Stimulated activated CD4-positive, alpha-beta T cell treated with anti-CD3 and anti-CD28 coated beads, Interleukin-1b, Interleukin-23, amount 100 ng/mL, for 24 hours (primary cell): ENCODE data around the gene GPR137C.
A peak's percentile ranks its signal among the peaks of the same experiment; 100 is the strongest.
"Not testable (repeated sequence)": the region's sequence is repeated elsewhere in the genome, so short reads cannot be mapped to it uniquely, and the experiment has no call there.

Experiments used
- DNase-seq, 4 experiments: peaks; one replicate each; pipeline ENCODE4 v3.0.0-alpha.2; 2020; ENCODE audit warnings: low read depth in 4 of 4, low spot score in 1 of 4

GPR137C gene

DNA sequence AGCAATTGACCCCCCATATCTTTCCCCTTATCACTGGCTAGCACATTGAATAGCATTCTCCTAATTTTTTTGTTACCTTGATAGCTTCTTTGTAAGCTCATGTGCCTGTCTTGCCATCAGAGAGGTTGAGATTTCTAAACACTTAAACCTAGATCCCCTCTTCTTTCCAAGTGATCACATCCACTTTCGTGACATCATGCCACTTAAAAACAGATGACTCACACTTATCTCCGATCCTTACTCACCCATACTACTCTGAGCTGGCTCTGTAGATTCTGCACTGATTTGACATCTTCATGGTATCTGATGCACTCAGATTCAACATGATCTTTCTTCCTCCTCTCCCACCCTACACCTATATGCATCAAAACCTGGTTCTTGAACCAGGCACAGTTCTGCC, 10.5 kb downstream of the GPR137C start:
- no peak for DNase-seq

DNA sequence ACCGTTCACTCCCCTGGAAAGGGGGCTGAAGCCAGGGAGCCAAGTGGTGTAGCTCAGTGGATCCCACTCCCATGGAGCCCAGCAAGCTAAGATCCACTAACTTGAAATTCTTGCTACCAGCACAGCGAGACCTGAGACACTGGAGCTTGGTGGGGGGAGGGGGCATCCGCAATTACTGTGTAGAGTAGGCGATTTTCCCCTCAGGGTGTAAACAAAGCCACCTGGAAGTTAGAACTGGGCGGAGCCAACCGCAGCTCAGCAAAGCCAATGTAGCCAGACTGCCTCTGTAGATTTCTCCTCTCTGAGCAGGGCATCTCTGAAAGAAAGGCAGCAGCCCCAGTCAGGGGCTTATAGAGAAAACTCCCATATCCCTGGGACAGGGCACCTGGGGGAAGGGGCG, 15.8 kb downstream of the GPR137C start:
- not testable (repeated sequence) for DNase-seq

DNA sequence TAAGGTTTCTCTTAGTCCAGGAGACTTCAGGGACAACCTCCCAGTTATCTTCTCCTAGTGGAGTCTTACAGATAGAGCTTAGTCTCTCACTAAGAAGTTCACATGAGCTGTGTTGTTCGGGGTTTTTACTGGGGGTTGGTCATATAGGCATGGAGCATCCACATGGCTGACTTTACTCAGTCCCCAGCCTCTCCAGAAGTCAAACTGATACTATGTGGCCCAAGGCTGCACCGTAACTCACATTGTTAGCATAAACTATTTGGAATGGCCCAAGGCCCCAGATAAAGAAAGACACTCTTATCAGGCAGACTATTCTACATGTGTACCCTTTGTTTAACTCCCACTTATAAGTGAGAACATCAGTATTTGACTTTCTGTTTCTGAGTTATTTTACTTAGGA, 23.2 kb downstream of the GPR137C start:
- DNase-seq: no peak

- no peak for DNase-seq
These were observed 30.9 kb downstream of the GPR137C start for GRCh38 chr14:52583544-52583943.

GRCh38 chr14:52589646-52590045, 37.0 kb downstream of the GPR137C start:
- DNase-seq: no peak

- DNase-seq: no peak
These were observed 37.7 kb downstream of the GPR137C start for GRCh38 chr14:52590318-52590717.

GRCh38 chr14:52596320-52596719, 43.7 kb downstream of the GPR137C start:
- DNase-seq: no peak

- no peak for DNase-seq
These were observed 44.2 kb downstream of the GPR137C start for GRCh38 chr14:52596861-52597260.

DNA sequence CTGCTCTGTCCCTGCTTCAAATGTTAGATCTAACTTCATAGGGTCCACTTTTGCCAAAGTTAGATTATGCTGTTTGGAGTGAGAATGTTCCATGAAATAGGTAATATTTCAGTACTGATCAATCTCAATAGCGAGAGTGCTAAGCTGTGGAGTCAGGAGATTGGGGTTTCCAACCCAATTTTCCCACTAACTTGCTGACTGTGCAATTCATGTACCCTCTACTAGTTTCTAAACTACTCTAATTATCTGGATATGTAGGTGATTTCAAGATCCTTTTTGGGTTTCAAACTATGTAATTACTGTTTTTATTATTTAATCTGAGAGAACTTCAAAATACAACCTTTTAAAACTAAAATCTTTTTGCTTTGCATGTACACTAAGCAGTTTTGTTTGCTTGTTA, 45.9 kb downstream of the GPR137C start:
- no peak for DNase-seq

GRCh38 chr14:52599974-52600373, 47.3 kb downstream of the GPR137C start:
- no peak for DNase-seq

DNA sequence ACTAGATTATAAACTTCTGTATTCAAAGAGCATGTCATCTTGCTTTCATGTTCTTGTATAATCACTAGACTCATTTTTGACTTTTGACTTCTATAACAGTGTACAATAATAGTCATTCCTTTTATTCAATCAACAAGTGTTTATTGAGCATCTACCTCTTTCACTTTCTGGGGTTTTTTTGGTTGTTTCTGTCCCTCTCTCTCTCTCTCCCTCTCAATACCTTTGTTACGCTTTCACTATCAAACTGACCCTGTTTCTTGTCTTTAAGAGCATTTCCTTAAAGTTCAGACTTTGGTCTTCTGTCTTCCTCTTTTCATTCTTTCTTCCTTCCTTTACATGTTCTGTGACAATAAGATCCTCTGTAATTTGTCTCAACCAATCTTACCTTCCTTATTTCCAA, 49.5 kb downstream of the GPR137C start:
- no peak for DNase-seq

GRCh38 chr14:52607061-52607460, 54.4 kb downstream of the GPR137C start:
- DNase-seq: no peak

DNA sequence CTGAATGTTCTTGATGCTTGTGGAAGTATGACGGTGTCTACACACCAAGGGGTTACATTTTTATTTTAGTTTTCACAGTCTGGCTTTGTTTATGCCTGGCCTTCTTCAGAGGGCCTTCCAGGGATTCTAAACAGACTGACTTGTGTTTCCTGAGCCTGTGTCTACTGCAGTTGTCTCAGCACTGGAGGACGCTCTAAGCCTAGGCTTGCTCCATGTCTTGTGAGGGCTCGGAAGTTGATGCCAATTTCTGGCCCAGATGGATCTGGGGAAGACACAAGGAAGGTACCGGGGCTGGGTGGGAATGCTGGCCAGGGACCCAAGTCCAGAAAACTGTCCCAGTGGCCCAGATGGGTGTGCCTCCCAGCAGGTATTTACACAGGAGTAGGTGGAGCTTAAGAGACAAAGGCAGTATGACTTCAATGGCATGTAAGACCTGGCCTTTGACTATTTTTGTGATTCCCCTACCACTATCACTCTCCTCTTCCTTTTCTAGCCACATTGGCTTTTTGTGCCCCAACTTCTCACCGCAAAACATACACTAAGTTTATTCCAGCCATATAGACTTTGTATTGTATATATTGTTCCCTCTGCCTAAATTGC, 56.9 kb downstream of the GPR137C start:
- no peak for DNase-seq

GRCh38 chr14:52610187-52610586, 57.6 kb downstream of the GPR137C start:
- DNase-seq: no peak

DNA sequence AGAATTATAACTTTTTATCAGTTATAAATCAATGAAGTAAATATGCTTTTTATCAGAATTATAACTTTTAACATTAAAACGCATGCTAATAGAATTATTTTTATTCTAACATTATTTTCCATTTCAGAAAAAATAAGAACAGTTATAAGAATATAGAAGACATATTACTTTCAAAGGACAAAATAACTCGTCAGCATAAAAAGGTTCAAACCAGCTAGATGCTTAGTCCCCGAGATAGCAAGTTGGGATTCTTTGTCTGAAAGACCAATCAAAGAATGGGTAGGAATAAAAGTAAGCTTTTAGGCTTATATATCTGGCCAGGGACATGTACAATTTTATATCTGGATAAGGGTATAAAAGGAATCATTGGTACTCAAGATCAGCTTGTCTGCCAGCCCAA, 66.0 kb downstream of the GPR137C start:
- no peak for DNase-seq

GRCh38 chr14:52619687-52620086, 67.1 kb downstream of the GPR137C start:
- no peak for DNase-seq

- peak in 1 of 4 experiments; percentile 10 for DNase-seq
These were observed 87.5 kb downstream of the GPR137C start for GRCh38 chr14:52640137-52640536.

DNA sequence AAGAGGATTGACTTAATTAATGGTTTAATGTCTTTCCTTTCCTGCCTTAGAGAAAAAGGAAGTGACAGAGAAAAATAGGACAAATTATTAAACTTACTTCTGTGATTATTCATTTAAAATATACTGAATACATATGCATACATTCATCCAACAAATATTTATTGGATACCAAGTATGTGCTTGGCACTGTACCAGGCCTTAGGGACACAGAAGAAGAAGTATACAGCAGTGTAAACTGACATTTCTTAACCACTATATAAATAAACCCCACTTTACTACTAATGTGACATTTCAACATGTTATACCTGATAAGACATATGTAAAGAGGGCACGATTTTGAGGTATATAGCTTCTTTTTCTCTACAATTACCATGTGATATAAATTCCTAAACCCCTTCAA, 89.1 kb downstream of the GPR137C start:
- DNase-seq: no peak

DNA sequence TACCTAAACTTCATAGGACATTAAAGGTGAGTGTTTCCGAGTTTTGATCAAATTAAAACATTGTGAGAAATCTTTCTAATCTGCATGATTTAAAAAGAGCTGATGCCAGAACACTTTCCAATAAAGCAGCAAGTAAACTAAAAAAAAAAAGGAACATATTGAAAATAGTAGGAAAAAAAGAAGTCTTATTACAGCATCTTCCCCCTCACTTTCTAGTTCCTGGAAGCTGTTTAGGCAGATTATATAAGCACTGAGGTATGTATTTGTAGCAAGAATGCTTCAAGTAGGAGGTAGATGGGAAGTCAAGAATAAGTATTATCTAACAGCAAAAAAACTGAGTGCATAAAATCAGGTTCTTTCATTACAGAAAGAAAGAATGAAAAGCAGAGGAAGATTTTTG, 96.9 kb downstream of the GPR137C start:
- no peak for DNase-seq

DNA sequence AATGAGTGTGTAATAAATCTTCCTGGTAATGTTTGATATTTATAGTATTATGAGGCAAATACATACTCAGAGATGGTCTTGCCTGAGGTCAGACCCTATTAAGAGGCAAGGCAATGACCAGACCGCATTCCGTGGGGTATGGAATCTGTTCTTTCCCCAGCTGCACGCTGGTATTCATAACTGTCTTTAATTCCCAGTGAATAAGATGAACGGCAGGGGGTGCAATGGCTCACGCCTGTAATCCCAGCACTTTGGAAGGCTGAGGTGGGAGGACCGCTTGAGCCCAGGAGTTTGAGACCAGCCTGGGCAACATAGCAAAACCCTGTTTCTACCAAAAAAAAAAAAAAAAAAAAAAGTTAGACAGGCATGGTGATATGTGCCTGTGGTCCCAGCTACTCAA, 98.1 kb downstream of the GPR137C start:
- no peak for DNase-seq

DNA sequence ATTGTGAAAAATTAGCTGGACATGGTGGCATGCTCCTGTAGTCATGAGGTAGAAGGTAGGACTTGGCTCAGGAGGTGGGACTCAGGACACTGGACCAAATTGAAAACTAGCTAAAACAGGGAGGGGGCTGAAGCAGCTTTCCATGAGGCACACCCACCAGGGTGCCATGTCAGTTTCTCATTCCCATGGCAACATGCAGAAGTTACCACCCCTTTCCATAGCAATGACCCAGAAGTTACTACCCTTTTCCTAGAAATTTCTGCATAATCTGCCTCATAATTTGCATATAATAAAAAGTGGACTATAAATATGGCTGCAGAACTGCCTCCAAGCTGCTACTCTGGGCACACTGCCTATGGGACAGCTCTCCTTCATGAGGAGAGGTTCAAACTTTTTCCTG, 104.3 kb downstream of the GPR137C start:
- no peak for DNase-seq

- no peak for DNase-seq
These were observed 107.7 kb downstream of the GPR137C start for GRCh38 chr14:52660325-52660724.

- no peak for DNase-seq
These were observed 108.2 kb downstream of the GPR137C start for GRCh38 chr14:52660832-52661231.

GRCh38 chr14:52661314-52661713, 108.7 kb downstream of the GPR137C start:
- no peak for DNase-seq
